Measurements from ENCODE around the gene SKIDA1.
"Not testable (repeated sequence)": the region's sequence is repeated elsewhere in the genome, so short reads cannot be mapped to it uniquely, and the experiment has no call there.

SKIDA1 gene

DNA sequence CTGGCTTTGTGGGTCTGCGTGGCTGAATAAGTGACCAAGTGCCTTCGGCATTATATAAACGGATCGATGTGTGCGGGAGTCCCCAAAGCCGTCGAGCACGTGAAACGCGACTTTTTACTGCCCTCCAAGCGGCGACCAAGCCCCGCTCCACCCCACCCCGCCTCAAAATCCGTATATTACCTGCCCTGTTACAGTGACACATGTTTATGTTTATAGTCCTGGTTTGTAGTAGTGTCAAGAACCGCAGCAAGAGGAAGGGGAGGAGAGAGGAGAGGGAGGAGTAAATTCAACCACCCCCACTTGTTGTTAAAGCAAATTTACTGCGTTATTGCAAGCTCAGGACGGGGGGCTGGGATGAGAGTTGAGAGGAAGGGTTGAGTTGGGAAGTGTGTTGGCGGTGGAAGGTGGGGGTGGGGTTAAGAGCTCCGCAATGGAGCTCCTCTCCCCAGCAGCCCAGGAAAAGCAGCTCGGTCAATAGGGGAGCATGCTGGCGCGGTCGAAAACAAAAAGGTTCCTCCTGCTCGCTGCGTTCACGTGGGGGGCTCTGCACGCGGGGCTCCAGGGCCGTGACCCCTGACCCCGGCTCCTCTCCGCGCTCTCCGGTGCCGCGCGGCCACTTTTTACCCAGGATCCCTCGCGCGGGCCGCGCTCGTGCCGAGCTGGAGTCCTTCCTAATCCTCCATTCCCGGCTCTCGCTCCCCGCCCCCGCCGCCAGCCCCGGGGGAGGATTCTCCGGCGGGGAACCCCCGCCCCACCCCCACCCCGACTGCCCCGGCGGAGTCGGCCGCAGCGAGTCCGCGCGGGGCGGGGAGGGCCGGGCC is at the start of gene SKIDA1:
SKIDA1 (minus strand) TSS at position 316 of the 821 bp plus-strand sequence. CDS start 7,860 bp downstream, outside the sequence.
- peak; percentile 42 to 45 for DNase-seq (ENCODE audit: low read depth in 2 of 2)

DNA sequence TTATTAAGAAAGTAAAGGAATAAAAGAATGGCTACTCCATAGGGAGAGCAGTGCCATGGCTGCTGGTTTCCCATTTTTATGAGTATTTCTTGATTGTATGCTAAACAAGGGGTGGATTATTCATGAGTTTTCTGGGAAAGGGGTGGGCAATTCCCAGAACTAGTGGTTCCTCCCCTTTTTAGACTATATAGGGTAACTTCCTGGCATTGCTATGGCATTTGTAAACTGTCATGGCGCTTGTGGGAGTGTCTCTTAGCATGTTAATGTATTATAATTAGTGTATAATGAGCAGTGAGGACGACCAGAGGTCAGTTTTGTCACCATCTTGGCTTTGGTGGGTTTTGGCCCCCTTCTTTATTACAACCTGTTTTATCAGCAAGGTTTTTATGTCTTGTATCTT is 49.0 kb upstream of the SKIDA1 start:
- not testable (repeated sequence) for DNase-seq (ENCODE audit: low read depth in 2 of 2)

DNA sequence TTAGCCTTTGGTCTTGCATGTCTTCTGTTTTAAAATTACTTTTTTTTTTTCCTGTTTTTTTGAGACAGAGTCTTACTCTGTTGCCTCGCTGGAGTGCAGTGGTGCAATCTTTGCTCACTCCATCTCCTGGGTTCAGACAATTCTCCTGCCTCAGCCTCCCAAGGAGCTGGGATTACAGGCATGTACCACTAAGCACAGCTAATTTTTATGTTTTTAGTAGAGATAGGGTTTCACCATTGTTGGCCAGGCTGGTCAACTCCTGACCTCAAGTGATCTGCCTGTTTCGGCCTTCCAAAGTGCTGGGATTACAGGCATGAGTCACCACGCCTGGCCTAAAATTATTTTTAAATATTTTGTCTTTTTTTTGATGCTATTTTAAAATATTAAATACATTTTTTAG is 47.1 kb upstream of the SKIDA1 start:
- no peak for DNase-seq (ENCODE audit: low read depth in 2 of 2)

DNA sequence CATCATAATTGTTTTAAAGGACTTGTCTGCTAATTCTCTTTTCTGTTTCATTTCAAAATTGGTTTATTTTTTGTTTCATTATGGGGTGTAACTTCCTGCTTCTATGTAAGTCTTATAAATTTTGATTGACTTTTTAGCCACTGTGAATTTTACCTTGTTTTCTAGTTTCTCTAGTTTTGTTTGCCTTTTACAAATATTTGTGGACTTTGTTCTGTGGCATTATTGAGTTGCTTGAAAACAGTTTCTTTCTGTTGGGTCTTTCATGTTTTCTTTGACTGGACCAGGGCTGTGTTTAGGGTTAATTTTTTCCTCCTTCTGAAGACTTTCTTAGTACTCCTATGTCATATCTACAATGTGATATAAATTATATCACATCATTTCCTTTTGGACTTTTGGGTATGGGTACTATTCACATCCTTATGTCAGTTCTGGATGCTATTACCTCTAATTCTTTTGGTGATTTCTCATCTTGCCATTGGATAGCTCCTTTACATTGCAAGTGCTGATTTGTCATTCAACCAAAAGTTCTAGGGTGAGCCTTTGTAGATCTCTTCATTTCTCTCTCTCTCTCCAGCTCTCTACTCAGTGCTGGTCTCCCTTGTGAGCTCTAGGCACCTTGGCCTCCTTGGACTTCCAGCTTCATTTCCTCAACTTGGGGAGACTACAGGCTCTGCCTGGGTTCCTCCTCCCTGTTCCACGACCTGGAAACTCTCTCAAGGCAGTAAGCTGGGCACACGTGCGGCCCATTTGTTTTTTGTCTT is 45.5 kb upstream of the SKIDA1 start:
- DNase-seq (ENCODE audit: low read depth in 2 of 2), result no peak

DNA sequence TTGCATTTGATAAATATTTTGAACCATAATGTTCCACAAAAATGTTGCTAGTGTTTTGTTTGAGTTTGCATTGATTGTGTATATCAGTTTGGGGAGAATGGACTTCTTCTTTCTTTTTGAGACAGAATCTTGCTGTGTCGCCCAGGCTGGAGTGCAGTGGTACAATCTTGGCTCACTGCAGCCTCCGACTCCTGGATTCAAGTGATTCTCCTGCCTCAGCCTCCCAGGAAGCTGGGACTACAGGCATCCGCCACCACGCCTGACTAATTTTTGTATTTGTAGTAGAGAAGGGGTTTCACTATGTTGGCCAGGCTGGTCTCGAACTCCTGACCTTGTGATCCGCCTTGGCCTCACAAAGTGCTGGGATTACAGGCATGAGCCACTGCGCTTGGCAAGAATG is 33.5 kb upstream of the SKIDA1 start:
- DNase-seq (ENCODE audit: low read depth in 2 of 2), result not testable (repeated sequence)

DNA sequence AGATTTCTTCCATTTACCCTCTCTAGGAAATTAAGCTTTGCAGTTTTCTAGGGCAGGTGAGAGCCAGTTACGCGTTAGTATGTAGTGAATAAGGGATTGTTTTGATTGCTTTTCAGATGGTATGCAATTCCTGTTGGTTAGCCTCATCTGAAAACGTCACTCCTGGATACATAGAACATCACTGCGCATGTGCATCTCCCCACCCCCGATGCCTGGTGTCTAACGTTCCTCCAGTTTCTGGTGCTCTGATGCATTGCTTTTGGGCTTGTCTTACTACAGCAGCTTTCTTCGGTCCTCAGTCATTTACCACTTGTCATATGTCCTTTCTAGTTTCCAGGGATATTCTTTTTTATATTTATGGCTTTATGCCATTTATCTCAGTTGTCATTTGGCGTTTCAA is 31.0 kb upstream of the SKIDA1 start:
- no peak for DNase-seq (ENCODE audit: low read depth in 2 of 2)

DNA sequence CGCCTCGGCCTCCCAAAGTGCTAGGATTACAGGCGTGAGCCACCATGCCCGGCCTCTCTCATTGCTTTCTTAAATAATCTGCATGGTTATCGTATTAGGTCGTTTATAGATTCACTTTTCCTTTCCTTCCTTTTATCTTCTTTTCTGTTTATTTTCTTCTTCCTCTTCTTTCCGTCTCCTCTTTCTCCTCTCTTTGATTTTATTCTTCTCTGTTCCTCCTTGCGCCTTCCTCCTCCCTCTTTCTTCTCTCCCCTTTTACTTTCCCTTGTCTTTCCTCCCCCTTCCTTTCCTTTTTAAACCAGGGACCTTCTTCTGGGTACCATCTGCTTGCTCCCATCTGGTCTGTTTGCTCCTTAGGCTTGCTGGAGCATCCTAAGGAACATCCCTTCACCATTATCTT is 27.2 kb upstream of the SKIDA1 start:
- no peak for DNase-seq (ENCODE audit: low read depth in 2 of 2)

DNA sequence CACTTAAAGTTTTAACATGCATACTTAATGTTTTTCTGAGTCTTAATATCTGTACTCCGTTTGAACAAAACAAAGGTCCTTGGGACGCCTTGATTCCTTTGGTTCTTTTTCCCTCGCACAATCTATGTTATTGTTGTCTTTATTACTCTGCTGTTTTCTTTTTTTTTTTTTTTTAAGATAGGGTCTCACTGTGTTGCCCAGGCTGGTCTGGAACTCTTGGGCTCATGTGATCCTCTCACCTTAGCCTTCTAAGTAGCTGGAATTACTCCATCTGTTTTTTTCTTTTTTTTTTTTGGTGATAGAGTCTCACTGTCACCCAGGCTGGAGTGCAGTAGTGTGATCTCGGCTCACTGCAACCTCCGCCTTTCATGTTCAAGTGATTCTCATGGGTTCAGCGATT is 21.8 kb upstream of the SKIDA1 start:
- DNase-seq (ENCODE audit: low read depth in 2 of 2), result no peak

DNA sequence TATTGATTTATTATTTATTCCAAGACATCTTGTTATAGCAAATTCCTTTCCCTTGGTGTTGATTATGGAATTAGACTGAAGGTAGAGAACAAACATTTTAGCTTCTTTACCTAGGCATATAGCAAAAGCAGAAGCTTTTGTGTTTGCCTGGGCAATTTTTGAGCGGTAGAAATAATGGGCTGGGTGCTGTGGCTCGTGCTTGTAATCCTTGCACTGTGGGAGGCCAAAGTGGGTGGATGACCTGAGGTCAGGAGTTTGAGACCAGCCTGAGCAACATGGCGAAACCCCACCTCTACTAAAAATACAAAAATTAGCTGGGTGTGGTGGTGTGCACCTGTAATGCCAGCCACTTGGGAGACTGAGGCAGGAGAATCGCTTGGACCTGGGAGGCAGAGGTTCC is 15.2 kb upstream of the SKIDA1 start:
- DNase-seq (ENCODE audit: low read depth in 2 of 2), result not testable (repeated sequence)

DNA sequence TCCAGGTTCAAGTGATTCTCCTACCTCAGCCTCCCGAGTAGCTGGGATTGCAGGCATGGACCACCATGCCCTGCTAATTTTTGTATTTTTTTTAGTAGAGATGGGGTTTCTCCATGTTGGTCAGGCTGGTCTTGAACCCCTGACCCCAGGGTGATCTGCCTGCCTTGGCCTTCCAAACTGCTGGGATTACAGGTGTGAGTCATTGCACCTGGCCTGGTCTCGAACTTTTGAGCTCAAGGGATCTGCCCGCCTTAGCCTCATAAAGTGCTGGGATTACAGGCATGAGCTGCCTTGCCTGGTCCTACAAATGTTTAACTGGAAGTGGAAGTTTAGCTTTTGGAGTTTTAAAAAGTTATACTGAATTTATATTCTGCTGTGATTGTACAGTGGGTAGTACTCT is 11.4 kb upstream of the SKIDA1 start:
- DNase-seq (ENCODE audit: low read depth in 2 of 2), result no peak

DNA sequence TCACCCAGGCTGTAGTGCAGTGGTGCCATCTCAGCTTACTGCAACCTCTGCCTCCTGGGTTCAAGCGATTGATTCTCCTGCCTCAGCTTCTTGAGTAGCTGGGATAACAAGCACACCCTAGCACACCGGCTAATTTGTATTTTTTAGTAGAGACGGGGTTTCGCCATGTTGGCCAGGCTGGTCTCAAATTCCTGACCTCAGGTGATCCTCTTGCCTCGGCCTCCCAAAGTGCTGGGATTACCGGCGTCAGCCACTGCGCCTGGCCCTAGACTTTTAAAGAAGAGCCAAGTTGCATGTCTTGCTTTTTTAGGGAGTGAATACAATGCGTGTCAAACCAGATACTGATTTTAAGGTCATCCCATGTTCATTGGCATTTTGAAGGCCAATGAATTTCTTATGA is 10.5 kb upstream of the SKIDA1 start:
- DNase-seq (ENCODE audit: low read depth in 2 of 2), result not testable (repeated sequence)

DNA sequence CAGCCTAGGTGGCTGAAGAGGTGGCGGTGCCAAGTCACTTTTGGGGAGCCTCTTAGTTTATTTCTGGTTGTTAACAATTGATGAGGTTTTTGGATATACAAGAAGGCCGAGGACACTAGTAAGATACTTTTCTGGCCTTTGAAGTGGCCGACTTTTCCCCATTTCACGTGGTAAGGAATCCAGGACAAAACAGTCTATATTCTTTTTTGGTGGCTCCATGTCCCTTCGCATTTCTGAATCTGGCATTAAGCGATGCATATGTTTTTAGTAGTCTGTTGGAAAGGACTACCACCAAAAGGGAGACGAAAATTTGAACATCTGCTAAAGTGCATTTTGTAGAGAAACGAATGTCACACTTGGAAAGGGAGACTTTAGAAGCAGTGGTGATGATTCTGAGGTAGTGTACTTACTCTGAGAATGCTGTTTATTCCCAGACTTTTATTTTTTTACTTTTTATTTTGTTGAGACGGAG is 10.0 kb upstream of the SKIDA1 start:
- DNase-seq (ENCODE audit: low read depth in 2 of 2), result no peak

DNA sequence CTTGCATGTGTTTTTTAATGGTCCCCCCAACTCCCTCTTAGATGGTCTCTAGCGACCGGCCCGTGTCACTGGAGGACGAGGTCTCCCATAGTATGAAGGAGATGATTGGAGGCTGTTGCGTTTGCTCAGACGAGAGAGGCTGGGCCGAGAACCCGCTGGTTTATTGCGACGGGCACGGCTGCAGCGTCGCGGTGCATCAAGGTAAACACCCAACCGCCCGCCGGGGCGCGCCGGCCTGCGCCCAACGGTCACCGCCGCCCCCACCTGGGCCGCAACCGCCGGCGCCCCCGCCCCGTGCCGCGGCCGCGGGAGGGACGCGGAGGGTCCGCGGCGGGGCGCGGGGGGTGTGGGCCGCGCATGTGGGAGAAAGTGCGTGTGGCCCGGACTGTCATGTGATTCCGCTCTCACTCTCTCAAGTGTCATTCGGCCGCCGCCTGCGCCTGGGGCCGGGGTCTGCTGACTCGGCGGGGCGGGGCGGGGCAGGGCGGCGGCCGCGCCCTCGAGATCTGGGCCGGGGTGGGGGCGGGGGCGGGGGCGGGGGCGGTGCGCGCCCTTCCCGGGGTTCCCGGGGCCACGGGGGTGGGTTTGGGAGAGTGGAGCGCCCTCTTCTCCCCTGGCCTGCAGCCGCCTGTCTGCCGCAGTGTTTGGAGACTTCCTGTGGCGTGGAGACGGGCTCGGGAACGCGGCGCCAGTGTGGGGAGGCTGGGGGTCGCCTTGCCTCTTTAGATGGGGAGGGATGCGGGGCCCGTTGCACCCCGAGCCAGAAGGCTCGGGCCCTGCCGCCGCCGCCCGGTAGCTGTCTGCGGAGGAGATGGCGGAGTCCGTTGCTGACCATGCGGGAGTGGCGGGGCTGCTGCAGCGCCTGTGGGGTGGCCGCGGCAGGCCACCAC is 9.4 kb upstream of the SKIDA1 start:
- DNase-seq (ENCODE audit: low read depth in 2 of 2), result peak in 1 of 2 donors; percentile 26

DNA sequence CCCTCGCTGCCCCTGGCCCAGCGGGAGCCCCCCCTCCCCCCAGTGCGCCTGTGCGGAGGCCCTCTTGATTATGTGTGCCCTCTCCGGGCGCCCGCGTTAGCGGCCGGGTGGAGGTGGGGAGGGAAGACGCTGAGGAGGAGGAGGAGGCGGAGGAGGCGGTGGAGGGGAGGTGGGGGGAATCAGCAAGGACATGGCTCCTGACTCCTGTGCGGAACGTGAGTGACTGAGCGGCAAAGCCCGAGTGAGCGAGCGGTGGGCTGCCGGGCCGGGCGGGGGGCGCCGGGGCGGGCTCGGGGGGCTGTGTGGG is 8.8 kb upstream of the SKIDA1 start:
- no peak for DNase-seq (ENCODE audit: low read depth in 2 of 2)

DNA sequence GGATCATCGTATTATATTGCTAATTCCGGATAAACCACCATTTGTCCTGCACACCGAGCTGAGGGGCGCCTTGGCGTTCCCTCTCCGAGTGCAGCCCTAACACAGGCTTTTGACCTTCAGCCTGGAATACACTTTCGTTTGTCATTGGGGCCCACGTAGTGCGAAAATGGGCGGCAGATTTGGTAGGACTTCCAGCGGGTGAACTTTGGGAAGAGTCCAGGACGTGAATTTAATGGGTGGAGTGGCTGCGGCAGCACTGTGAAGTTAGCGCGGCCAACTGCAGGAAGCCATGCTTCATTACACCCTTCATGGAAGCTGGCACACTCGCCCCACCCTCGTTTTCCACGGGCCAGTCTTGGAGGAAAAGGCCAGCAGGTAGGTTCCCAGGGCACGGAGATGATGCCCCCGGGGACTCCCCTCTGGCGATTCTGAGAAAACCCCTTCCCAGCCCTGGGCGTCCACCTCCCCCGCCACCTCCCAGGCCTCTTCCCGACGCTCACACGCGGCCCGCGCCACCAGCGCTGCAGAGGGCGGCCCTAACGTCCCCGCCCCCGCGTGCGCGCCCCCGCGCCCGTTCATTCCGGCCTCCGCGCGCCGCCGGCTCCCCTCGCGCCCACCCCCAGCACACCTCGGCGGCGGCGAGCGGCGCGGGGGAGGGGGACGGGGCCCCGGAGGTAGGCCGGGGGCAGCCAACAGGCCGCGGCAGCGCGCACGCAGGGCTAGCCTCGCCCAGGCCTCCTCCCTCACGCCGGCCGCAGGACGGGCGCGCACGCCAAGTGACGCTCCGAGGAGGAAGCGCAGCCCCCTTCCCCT is 8.2 kb upstream of the SKIDA1 start, which contains the start of gene MLLT10:
MLLT10 (plus strand) TSS at position 766 of the 813 bp plus-strand sequence. CDS start 413 bp downstream, outside the sequence.
- DNase-seq (ENCODE audit: low read depth in 2 of 2), result peak; percentile 88 to 89

DNA sequence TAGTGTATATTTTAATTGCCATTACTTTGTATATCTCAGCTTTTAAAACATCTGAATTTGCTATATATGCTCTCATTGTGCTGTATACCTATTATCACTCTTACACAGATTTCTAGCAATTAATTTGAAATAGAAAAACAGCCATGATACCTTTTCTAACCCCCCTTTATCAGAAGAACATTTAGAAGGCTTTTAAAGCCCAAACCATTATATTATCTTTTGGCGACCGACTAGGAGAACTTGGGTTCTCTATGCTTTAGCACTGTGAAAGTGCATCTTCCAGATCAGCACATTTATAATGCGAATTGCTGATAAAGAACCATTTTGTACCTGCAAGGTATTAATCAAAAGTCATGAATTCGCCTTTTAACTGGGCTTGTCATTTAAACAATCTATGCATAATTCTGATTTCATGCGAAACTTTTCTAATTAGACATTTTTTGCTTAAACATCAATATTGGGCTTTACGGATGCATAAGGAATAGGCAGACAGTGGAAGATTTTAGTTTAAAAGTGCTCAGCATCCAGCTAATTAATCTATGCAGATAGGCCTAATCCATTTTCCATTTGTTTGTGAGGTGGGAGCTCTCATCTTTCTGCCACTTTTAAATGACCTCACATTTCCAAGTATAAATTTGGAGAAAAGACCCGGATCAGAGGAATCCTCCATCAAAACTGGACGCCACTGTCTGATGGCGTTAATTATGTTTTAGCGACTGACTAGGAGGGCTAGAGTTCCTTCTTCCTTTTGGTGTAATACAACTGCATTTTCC is 7.4 kb upstream of the SKIDA1 start:
- no peak for DNase-seq (ENCODE audit: low read depth in 2 of 2)

DNA sequence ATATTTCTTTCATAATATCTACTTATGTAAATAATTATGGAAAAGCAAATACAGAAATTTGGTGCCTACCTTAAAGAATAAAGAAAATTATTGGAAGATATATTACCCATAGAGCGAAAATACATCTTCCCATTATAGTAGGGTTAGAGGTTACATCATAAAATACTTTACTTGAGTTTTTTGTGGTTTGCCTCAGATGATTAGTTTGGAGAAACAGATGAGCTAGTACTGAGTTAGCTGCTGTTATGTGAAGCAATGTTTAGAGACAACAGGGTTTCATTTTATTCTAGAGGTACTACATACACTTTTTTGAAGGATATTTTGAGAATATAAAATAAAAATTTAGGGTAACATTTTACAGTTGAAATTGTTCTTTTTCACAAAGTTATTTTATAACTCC is 5.7 kb upstream of the SKIDA1 start:
- no peak for DNase-seq (ENCODE audit: low read depth in 2 of 2)

DNA sequence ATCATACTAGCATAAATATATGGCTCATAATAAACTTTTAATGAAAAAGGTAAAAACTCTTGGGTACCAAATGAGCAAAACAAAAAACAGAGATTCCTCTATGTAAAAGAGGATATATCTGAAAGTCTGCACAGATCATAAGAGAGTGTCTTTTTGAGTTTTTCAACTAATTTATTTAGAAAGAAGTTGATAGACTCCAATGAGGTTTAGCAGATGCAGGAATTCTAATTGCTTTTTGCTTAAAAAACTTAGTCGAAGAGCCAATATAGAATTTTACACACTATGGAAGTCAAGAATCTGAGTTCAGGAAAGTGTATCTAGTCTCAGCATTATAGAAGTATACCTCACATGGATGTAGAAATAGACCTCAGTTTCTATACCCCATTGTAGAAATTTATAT is 5.2 kb upstream of the SKIDA1 start:
- DNase-seq (ENCODE audit: low read depth in 2 of 2), result no peak

DNA sequence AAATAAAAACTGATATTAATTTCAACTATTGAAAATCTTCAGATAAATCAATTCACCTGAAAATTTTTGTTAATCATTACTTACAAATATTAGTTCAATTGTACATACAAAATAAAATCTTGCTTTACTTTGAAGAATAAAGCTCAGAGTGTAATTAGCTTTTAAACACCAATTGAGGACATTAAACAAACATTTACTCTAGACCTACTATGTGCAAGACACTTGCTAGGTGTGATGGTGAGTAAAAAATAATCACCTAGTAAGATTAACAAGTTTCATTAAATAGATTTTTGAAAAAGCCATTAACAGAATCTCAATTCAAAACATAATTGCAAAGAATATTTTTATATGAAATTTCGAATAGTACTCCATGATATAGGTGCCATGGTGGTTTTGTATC is 4.7 kb upstream of the SKIDA1 start:
- no peak for DNase-seq (ENCODE audit: low read depth in 2 of 2)
